Stimulated activated CD8-positive, alpha-beta memory T cell treated with anti-CD3 and anti-CD28 coated beads, Interleukin-15, amount 100 ng/mL, for 4 hours (primary cell): ENCODE data around the gene ACAD10.

ENCODE experiments used
- DNase-seq, 2 donors: peaks; one replicate each; pipeline ENCODE4 v3.0.0-alpha.2; 2020; ENCODE audit warnings: low read depth in 2 of 2

Gene ACAD10

GRCh38 chr12:111776836-111777344, 91.0 kb downstream of the ACAD10 start:
- DNase-seq = no peak

- DNase-seq = no peak
These were observed 91.6 kb downstream of the ACAD10 start for GRCh38 chr12:111777345-111778045.

GRCh38 chr12:111780166-111780565, 94.3 kb downstream of the ACAD10 start:
- DNase-seq = no peak

- no peak for DNase-seq
These were observed 94.8 kb downstream of the ACAD10 start for GRCh38 chr12:111780615-111781014.

- DNase-seq = no peak
These were observed 95.3 kb downstream of the ACAD10 start for GRCh38 chr12:111781085-111781658.

- no peak for DNase-seq
These were observed 97.2 kb downstream of the ACAD10 start for GRCh38 chr12:111783046-111783445.

GRCh38 chr12:111784953-111785352, 99.1 kb downstream of the ACAD10 start:
- no peak for DNase-seq

- DNase-seq = no peak
These were observed 99.8 kb downstream of the ACAD10 start for GRCh38 chr12:111785651-111786050.

- DNase-seq = no peak
These were observed 102.4 kb downstream of the ACAD10 start for GRCh38 chr12:111788178-111788654.

- DNase-seq = no peak
These were observed 103.9 kb downstream of the ACAD10 start for GRCh38 chr12:111789779-111790178.

- DNase-seq = no peak
These were observed 105.7 kb downstream of the ACAD10 start for GRCh38 chr12:111791507-111791906.

GRCh38 chr12:111792155-111792855, 106.5 kb downstream of the ACAD10 start:
- DNase-seq = no peak

- no peak for DNase-seq
These were observed 107.0 kb downstream of the ACAD10 start for GRCh38 chr12:111792856-111793235.

- no peak for DNase-seq
These were observed 112.3 kb downstream of the ACAD10 start for GRCh38 chr12:111798182-111798581.

- DNase-seq = no peak
These were observed 113.9 kb downstream of the ACAD10 start for GRCh38 chr12:111799758-111800157.

GRCh38 chr12:111803038-111803626, 117.3 kb downstream of the ACAD10 start:
- DNase-seq = no peak

GRCh38 chr12:111803851-111804250, 118.0 kb downstream of the ACAD10 start:
- DNase-seq = no peak

- DNase-seq = no peak
These were observed 120.5 kb downstream of the ACAD10 start for GRCh38 chr12:111806304-111806703.
